H54 (cell line): ENCODE measurements around the gene ABCB7.

Experiments
- DNase-seq: peaks from one replicate; pipeline ENCODE4 v3.0.0; 2011; ENCODE audit warnings: low spot score, mixed read lengths; ENCODE audit not compliant: insufficient read length
- FAIRE-seq: peaks from 3 replicates; lab custom pipeline; 2011; peaks lifted over from hg19 to GRCh38; lab: Jason Lieb, UNC
- POLR2A ChIP-seq: IDR thresholded peaks from 2 replicates; pipeline ENCODE4 v1.6.1; 2011; ENCODE audit warnings: low read depth, mild to moderate bottlenecking, low read length

ABCB7 gene

DNA sequence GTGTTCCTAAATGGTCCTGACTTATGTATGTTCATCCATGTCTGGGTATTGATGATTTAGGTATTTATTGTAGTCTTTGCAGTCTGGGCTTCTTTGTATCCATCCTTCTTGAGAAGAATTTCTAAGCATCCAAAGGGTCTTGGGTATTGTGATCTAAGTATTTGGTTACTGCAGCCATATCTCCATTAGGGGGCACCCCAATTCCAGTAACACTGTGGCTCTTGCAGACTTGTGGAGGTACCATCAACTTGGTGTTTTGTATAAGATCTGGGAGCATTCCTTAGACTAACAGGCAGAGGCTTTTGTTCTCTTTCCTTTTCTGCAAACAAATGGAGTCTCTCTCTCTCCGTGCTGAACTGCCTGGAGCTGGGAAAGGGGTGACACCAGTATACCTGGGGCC is 117.2 kb downstream of the ABCB7 start:
- no peak for TF ChIP-seq POLR2A
- DNase-seq (no peak), FAIRE-seq (no peak)
